ENCODE results near the gene USP6. TPM values are rescaled to one million over a fixed set of nuclear protein-coding genes. Genes with fewer than 3 reads are reported as not detected.
A peak's percentile ranks its signal among the peaks of the same experiment; 100 is the strongest.
"Not testable (repeated sequence)": the region's sequence is repeated elsewhere in the genome, so short reads cannot be mapped to it uniquely, and the experiment has no call there.

The USP6 gene
- total RNA-seq, 2 experiments from 2014 or later, result 0.04 to 0.07 TPM

DNA sequence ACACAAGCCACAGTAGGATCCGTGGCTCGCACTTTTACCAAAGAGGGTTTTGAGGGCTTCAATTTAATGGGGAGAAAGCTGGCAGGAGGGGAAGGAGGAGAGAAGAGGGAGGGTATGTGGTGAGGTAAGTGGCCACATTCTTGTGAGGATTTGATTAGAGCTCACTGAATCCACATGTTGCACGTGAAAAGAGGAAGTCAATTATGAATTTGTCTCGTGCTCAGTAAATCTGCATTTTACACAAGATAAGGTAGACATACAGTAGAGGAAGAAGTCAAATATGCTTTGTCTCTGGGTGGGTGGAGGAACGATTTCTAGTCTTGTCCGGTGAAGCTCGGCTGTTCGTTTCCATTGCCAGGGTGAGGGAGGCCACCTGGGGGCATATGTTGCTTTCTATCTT, 5.0 kb upstream of the USP6 start:
- peaks cover 4% of the 10 kb centered on the region for H3K9me3 Mint-ChIP-seq
- TF ChIP-seq, protein P1, sequence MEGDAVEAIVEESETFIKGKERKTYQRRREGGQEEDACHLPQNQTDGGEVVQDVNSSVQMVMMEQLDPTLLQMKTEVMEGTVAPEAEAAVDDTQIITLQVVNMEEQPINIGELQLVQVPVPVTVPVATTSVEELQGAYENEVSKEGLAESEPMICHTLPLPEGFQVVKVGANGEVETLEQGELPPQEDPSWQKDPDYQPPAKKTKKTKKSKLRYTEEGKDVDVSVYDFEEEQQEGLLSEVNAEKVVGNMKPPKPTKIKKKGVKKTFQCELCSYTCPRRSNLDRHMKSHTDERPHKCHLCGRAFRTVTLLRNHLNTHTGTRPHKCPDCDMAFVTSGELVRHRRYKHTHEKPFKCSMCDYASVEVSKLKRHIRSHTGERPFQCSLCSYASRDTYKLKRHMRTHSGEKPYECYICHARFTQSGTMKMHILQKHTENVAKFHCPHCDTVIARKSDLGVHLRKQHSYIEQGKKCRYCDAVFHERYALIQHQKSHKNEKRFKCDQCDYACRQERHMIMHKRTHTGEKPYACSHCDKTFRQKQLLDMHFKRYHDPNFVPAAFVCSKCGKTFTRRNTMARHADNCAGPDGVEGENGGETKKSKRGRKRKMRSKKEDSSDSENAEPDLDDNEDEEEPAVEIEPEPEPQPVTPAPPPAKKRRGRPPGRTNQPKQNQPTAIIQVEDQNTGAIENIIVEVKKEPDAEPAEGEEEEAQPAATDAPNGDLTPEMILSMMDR (IDR thresholded peaks at IDR 0.05), result no peak
- POLR2A ChIA-PET, result interaction anchor here (0.5 to 1.5 kb wide), 9 partner anchors 9 to 208 kb away, joined by 3 to 12 read pairs (median 3); partner anchors contain the start of genes CAMTA2, CHRNE, RNF167 and SLC25A11
- peak overlapping the region; percentile 76 for H3K27ac Mint-ChIP-seq
- H3K4me3 Mint-ChIP-seq, result peak overlapping the region; percentile 84
- intact Hi-C loops (cut with micrococcal nuclease), result no loop called here
- H3K36me3 Mint-ChIP-seq (ENCODE audit: low read depth), result peaks cover 68% of the 10 kb centered on the region
- DNase-seq (peak; percentile 32), ATAC-seq (no peak)
- H3K27me3 Mint-ChIP-seq, result peaks cover 6% of the 10 kb centered on the region
- CTCF ChIA-PET, result interaction anchor here (1.1 to 3.2 kb wide), 4 partner anchors 13 to 82 kb away, joined by 4 to 16 read pairs (median 5); partner anchors contain the start of gene ZFP3
- peaks cover 34% of the 10 kb centered on the region for H3K4me1 Mint-ChIP-seq (ENCODE audit: low read depth)

DNA sequence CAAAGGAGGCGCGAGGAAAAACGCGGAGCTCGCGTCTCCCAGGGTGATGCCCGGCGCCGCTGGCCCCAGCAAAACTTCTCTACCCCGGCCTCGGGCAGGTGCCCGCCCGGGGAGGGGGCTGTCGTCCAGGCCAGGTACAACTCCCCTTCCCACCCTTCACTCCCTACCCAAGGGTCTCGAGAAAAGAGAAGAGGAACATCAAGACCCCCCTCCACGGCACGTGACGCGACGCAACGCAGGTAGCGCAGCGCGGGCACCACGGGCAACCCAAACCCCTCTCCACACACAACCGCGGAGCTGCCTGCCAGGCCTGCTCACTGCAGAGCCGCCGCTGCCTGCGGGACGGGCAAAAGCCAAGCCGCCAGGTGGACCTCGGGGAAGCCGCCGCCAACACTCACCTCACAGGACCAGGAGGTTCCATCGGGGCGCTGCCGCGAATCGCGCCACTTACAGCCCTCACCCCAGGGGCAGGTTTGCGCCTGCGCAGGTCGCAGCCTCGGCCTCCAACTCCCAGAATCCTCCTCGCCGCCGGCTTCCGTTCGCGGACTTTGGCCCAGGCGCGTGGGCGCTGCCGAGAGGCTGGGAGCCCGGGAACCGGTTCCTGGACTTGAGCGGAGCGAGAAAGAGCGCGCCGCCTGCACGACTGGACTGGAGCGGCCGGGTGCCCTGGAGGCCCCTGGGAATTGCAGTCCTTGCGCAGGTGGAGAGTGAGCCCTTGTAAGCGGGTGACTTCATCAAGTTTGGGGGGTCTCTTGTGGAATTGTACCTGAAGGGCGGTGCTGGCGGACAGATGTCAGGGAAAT, 4.2 kb upstream of the USP6 start, which contains the start of gene ZNF232:
TSS of gene ZNF232 (minus strand) at position 477 of the 803 bp plus-strand sequence. CDS start at position 421, 56 bp downstream.
- Mint-ChIP-seq H3K4me3 (peak within 1 kb of the TSS; percentile 84), H3K27me3 (peaks cover 13% of the 10 kb centered on the region), H3K9me3 (no peaks in the 10 kb centered on the region), H3K27ac (peak within 1 kb of the TSS; percentile 76), H3K36me3 (ENCODE audit: low read depth) (peaks cover 61% of the 10 kb centered on the region), H3K4me1 (ENCODE audit: low read depth) (peaks cover 32% of the 10 kb centered on the region)
- intact Hi-C loops (cut with micrococcal nuclease), result no loop called here
- ChIA-PET POLR2A (interaction anchor here (0.6 to 1.5 kb wide), 11 partner anchors 9 to 208 kb away, joined by 3 to 12 read pairs (median 3); partner anchors contain the start of genes CAMTA2, CHRNE, RNF167 and SLC25A11), CTCF (interaction anchor here (1.1 to 3.2 kb wide), 4 partner anchors 14 to 81 kb away, joined by 4 to 16 read pairs (median 5); partner anchors contain the start of gene ZFP3)
- ATAC-seq (peak; percentile 92), DNase-seq (peak; percentile 95)
- TF ChIP-seq, protein P1 (IDR thresholded peaks at IDR 0.05), result no peak

DNA sequence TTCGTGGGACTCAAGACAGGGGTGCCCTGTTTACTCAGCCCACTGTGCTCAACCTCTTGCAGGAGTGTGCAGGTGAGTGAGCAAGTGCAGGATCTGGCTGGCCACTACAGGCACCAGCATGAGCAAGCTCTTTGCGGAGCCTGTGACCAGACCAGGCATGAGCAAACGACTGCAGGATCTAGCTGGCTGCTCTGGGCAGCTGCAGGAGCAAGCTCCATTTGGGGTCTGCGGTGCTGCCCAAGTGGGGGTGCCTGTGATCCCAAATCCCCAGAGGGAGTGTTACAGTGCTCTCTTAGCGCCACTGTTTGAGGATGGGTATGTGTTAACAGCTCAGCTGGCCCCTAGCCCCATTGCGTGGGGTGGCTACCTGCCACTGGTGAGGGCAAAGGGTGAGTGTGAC, 2.4 kb downstream of the USP6 start:
- Mint-ChIP-seq H3K9me3 (no peaks in the 10 kb centered on the region), H3K27ac (no peak overlapping the region), H3K36me3 (ENCODE audit: low read depth) (peaks cover 18% of the 10 kb centered on the region), H3K4me1 (ENCODE audit: low read depth) (peaks cover under 1% of the 10 kb centered on the region), H3K4me3 (no peak overlapping the region), H3K27me3 (peaks cover 35% of the 10 kb centered on the region)
- TF ChIP-seq, protein P1 (IDR thresholded peaks at IDR 0.05), result no peak
- CTCF ChIA-PET, result no interaction called here
- POLR2A ChIA-PET, result interaction anchor here (1.4 kb wide), 1 partner anchor 10 kb away, joined by 4 read pairs; no protein-coding TSS in a partner anchor
- intact Hi-C loops (cut with micrococcal nuclease), result no loop called here
- DNase-seq (no peak), ATAC-seq (no peak)

DNA sequence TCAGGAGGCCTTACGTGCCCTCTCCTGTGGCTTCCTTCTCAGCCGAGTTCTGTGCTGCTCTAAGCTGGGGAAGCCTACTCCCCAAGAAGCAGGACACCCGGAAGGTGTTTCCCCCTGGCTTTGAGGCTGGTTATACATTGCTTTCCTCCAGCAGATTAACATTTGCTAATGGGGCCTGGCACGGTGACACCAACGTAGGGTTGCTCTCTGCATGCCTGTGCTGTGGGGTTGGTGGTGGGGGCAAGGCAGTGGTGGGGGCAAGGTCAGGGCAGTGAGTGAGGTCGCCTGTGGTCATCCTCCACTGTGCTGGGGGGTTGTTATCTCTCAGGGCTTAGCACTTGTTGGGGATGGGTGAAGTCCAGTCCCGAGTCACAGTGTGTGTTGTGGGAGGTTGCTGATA, 4.2 kb downstream of the USP6 start:
- no peak for ATAC-seq
- no peaks in the 10 kb centered on the region for H3K9me3 Mint-ChIP-seq
- peaks cover 1% of the 10 kb centered on the region for H3K36me3 Mint-ChIP-seq (ENCODE audit: low read depth)
- ChIA-PET POLR2A (no interaction called here), CTCF (no interaction called here)
- no peak for DNase-seq
- no peak overlapping the region for H3K27ac Mint-ChIP-seq
- TF ChIP-seq, protein P1 (IDR thresholded peaks at IDR 0.05), result no peak
- intact Hi-C loops (cut with micrococcal nuclease), result no loop called here
- H3K27me3 Mint-ChIP-seq, result peaks cover 42% of the 10 kb centered on the region
- H3K4me3 Mint-ChIP-seq, result no peak overlapping the region
- H3K4me1 Mint-ChIP-seq (ENCODE audit: low read depth), result no peaks in the 10 kb centered on the region

DNA sequence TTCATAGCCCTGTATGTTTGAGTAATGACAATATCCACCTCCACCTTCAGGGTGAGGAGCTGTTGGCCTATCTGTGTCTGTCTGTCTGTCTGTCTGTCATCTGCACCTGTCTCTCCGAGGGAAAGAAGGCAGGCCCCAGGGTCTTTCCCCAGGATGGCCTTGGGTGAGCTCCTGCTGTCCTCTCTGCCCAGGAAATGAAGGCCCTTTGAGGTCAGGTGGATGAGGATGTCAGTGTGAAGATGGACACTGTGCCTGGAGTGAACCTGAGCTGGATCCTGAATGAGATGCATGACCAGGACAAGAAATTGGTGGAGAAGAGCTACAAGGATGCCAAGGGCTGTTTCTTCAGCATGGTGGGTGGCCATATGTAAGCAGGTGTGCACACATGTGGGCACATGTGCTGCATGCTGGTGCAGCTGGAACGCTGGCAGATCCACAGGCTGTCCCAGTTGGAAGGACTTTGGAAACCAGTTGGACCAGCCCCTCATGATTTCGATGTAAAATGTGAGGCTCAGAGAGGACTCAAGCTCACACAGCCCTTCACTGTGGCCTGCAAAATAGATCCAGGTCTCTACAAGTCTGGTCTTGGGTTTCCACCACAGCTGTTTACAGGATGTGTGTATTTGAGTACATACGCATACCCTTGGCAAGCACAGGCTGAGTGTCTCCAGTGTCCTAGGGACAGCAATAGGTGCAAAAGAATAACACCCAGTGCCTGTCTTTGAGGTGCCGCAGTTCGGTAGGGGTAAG, 4.8 kb downstream of the USP6 start:
- H3K36me3 Mint-ChIP-seq (ENCODE audit: low read depth); POLR2A ChIA-PET; CTCF ChIA-PET; ATAC-seq; DNase-seq; H3K4me3 Mint-ChIP-seq; intact Hi-C loops (cut with micrococcal nuclease); H3K9me3 Mint-ChIP-seq; H3K4me1 Mint-ChIP-seq (ENCODE audit: low read depth); H3K27ac Mint-ChIP-seq: not testable (repeated sequence)
- peaks cover 40% of the 10 kb centered on the region for H3K27me3 Mint-ChIP-seq

Measured in activated CD8-positive, alpha-beta T cell treated with anti-CD3 and anti-CD28 coated beads for 36 hours (primary cell).